A549 treated with CpdA at 1 μM for 4 hours (cell line): ENCODE results near the gene CRHBP. TPM values are rescaled to one million over a fixed set of nuclear protein-coding genes. Genes with fewer than 3 reads are reported as not detected.

Experiments used
- total RNA-seq: library from RNA; stranded (reverse); fragments of 200-300 nt; extraction: Qiagen RNA extraction; gene quantifications from 5 replicates; pipeline ENCODE4 v1.2.3, GENCODE V29; 2022; ENCODE audit warnings: low read depth

The CRHBP gene
- 0.06 to 0.33 TPM (median 0.21 TPM) in 5 replicates for total RNA-seq

GRCh38 chr5:76952795-76953536, at the start of gene CRHBP:
TSS of gene CRHBP (plus strand) at chr5:76953045. CDS start at chr5:76953135, 90 bp downstream.

Other genes with a start within 250 kb of the CRHBP start
- gene F2R, start 236.9 kb upstream of the CRHBP start, total RNA-seq = 35.2 to 56.9 TPM (median 52.2 TPM) in 5 replicates
- gene F2RL1, start 134.0 kb upstream of the CRHBP start, total RNA-seq = 238 to 332 TPM (median 276 TPM) in 5 replicates
- not detected in 5 replicates for gene S100Z, start 103.0 kb upstream of the CRHBP start, total RNA-seq
- 12.7 to 16.1 TPM (median 14.3 TPM) in 5 replicates for gene AGGF1, start 77.4 kb downstream of the CRHBP start, total RNA-seq
- gene ZBED3, start 134.2 kb downstream of the CRHBP start, total RNA-seq = 2.5 to 3.4 TPM (median 3.4 TPM) in 5 replicates